ENCODE results near the gene SCGB1A1.
"Not testable (repeated sequence)": the region's sequence is repeated elsewhere in the genome, so short reads cannot be mapped to it uniquely, and the experiment has no call there.

Gene SCGB1A1

GRCh38 chr11:62421996-62422395 is 3.2 kb downstream of the SCGB1A1 start:
- DNase-seq (ENCODE audit: low spot score): no peak

DNA sequence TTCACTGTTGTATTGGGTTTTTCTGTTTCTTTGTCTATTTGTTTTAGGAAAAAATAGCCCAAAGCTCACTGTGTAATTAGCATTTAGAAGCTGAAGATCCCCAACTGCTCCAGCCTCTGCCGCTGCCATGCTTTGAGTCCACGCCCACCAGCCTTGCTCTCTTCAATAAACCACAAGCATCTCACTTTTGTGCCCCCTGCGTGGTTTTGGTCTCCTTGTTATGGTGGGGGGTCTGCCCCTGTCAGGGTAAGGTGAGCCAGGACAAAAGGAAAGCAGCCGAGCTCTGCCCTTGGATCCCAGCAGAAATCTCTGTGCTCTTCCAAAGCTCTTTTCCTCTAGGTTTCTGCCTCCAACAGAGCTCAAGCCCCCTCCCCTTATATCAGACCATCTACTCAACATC is 4.2 kb downstream of the SCGB1A1 start:
- DNase-seq (ENCODE audit: low spot score): no peak

GRCh38 chr11:62427630-62428233 is 8.9 kb downstream of the SCGB1A1 start:
- no peak for DNase-seq (ENCODE audit: low spot score)

DNA sequence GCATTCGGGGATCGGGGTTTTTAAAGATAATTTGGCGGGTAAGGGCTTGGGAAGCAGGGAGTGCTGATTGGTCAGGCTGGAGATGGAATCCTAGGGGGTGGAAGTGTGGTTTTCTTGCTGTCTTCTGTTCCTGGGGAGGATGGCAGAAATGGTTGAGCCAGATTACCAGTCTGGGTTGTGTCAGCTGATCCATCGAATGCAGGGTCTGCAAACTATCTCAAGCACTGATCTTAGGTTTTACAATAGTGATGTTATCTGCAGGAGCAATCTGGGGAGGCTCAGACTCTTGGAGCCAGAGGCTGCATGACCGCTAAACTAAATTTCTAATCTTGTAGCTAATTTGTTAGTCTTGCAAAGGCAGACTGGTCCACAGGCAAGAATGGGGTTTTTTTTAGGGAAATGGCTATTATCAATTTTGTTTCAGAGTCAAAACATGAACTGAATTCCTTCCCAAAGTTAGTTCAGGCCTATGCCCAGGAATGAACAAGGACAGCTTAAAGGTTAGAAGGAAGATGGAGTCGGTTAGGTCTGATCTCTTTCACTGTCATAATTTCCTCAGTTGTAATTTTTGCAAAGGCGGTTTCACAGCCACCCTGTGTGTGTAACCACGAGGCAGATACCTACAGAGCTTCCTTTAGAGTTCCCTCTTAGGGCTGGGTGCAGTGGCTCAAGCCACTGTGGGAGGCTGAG is 10.2 kb downstream of the SCGB1A1 start:
- no peak for DNase-seq (ENCODE audit: low spot score)

DNA sequence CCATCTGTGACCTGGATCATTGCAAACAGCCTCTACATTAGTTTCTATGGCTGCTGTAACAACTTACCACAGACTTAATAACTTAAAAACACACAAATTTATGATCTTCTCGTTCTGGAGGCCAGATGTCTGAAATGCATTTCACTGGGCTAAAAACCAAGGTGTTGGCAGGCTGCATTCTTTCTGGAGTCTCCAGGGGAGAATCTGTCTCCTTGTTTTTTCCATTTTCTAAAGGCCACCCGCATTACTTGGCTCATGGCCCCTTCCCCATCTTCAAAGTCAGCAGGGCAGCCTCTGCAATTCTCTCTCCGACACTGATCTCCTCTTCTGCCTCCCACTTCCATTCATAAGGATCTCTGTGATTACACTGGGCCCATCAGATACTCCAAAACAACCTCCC is 11.6 kb downstream of the SCGB1A1 start:
- DNase-seq (ENCODE audit: low spot score): no peak

DNA sequence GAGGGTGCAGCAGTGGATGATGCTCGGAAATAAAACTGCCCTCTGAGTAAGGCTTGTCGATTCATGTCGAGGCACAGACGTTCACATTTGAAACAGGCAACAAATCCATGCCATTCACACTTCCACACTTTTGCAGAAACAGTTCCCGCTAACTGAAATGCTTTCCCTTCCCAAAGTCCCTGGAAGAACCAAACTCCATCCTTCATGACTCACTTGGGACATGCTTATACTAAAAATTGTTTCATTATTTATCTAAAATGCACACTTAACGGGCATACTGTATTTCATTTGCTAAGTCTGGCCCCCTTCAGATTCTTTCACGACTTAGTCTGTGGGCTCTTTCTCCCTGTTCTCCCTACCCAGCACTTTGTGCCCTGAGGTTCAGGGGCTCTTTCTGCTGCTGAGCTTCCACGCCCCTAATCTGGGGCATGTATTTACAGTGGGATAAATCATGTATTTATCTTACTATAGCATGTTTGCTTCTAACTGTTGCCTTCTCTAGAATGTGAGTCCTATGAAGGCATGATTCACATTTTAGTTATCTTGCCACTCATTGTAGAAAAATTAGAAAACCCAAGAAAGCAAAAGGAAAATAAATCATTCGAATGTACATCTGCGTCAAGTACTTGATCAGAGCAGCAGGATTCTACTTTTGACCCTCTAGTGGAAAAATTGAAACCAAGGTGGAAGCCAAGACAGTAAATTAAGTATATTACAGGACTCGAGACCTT is 12.5 kb downstream of the SCGB1A1 start:
- no peak for DNase-seq (ENCODE audit: low spot score)

DNA sequence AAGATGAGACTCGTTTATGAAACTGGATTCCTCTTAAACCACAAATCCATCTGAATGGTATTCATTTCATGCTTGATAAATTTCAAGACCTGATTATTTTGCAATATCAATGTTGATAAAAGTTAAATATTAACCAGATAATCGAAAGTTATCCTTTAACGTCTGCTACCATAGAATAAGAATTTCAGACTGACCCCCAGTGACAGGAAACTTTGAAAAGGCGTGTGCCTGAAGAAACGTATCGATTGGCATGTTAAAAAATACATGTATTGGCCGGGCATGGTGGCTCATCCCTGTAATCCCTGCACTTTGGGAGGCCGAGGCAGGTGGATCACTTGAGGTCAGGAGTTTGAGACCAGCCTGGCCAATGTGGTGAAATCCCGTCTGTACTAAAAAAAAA is 13.9 kb downstream of the SCGB1A1 start:
- no peak for DNase-seq (ENCODE audit: low spot score)

- DNase-seq (ENCODE audit: low spot score): no peak
These were observed 14.5 kb downstream of the SCGB1A1 start for GRCh38 chr11:62433141-62433903.

DNA sequence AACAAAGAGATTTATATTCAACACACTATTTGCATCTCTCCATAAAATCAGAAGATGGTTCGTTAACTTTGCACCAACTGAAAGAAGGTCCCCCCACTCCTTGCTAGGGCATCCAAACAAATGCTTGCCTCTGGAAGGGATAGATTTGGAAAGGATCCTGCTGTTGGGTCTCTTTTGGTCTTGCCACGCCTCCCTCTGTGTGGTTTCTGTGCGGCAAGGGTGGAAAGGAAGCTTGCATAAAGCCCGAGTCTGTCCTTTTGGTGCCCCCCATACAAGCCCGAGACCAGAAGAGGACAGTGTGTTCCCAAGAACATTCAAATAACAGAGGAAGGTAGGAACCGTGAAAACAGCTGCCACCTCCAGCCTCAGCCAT is 15.1 kb downstream of the SCGB1A1 start:
- DNase-seq (ENCODE audit: low spot score): no peak

GRCh38 chr11:62435846-62436660 is 17.2 kb downstream of the SCGB1A1 start:
- no peak for DNase-seq (ENCODE audit: low spot score)

DNA sequence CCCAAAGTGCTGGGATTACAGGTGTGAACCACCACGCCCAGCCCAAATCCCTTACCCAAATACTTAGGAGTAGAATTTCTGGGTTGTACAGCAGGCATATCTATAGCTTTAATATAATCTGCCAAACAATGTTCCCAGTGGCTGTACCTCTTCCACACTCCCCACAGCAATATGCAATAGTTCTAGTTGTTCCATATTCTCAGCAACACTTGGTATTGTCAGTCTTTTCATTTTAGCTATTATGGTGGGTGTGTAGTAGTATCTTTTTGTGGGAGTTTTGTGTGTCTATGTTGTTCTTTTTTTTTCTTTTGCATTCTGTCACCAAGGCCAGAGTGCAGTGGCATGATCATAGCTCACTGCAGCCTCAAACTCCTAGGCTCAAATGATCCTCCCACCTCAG is 18.8 kb downstream of the SCGB1A1 start:
- DNase-seq (ENCODE audit: low spot score): no peak

DNA sequence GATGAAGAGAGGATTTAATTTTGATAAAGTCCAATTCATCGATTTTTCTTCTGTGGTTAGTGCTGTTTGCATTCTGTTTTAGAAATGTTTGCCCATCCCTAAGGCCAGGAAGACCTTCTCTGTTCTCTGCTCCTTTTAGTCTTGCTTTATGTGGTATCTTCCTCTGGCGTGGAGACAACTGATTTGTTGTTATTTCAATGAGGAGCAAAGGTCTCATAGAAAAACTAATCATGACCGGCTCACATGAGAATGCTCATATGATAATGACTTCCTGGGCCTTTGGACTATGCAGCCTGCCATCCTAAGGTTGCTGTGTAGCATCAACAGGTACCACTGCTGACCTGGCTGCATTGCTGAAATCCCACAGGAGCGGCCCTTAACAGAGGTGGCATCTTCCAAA is 19.8 kb downstream of the SCGB1A1 start:
- DNase-seq (ENCODE audit: low spot score): no peak

DNA sequence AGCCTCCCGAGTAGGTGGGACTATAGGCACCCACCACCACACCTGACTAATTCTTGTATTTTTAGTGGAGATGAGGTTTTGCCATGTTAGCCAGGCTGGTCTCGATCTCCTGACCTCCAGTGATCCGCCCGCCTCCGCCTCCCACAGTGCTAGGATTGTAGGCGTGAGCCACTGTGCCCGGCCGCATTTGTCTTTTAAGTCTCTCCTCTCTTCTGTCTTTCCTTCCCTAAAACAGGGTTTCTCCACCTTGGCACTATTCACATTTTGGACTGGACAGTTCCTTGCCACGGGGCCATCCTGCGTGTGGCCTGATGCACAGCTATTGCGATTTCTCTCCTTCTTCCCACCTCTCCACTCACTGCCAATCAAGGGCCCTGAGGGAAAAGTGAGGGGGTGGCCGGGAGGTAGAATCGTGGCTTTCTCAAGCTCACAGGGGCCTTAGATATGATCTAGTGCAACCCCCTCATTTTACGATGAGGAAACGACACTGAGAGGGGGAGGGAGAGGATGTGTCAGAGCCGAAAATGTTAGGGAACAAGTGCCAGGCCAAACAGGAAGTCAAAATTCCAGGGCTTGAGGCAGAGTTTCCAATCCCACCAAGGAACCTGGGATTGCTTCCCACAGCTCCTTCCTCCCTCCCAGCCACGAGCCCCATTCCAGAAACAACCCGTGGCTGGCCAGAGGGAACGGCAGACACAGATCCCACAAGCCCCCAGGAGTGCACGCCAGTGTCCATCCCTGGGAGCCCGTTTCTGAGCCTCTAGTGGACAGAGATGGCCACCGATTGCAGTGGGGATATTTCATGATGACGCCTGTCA is 21.2 kb downstream of the SCGB1A1 start:
- no peak for DNase-seq (ENCODE audit: low spot score)

DNA sequence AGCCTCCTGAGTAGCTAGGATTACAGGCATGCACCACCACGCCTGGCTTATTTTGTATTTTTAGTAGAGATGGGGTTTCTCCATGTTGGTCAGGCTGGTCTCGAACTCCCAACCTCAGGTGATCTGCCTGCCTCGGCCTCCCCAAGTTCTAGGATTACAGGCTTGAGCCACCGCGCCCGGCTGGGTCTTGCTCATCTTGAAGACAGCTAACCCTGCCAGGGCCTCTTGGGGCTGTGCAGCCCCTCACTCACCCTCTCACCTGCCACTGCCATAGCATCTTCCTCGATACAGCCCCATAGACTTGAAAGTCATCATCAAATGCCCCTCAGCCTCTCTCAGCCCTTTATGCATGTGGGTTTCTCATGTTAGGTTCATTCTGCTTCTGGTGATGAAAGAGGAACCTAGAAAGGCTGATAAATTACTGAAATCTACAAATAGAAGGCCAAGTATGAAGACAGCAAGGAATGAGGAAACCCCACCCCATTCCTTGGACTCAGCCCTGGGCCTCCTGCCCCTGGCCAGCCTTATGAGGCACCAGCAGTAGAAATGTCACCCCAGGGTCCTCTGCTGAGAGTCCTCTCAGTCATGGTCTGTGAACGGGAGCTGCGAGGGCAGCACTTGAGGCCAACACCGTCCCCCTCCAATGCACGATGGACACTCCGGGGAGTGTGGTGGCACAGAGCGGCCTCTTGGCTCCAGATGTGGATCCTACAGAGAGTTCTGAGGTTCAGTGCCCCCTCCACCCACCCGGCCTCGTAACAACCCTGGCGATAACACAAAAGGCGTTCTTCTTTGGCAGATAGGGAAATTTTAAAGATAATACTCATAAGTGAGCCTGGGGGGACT is 24.8 kb downstream of the SCGB1A1 start:
- DNase-seq (ENCODE audit: low spot score): no peak

- DNase-seq (ENCODE audit: low spot score): peak; percentile 74
These were observed 25.5 kb downstream of the SCGB1A1 start for GRCh38 chr11:62444236-62444833.

DNA sequence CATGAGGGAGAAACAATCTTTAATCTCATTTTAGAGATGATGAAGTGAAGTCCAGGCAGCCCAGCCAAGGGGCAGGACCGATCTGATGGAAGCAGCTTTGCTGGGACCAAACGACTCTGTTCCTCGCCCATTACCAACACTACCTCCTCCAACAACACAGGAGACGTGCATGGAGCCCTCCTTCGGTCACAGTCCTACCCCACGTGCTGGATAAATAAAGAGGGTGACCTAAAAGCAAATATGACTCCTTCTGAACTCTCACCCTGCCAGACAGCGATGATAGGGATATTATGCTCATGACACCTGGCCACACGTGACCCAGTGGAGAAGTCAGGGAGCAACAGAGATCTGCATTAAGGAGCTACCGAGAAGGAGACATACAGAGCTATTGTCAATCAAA is 26.0 kb downstream of the SCGB1A1 start:
- DNase-seq (ENCODE audit: low spot score): no peak

- DNase-seq (ENCODE audit: low spot score): no peak
These were observed 26.5 kb downstream of the SCGB1A1 start for GRCh38 chr11:62445314-62445740.

DNA sequence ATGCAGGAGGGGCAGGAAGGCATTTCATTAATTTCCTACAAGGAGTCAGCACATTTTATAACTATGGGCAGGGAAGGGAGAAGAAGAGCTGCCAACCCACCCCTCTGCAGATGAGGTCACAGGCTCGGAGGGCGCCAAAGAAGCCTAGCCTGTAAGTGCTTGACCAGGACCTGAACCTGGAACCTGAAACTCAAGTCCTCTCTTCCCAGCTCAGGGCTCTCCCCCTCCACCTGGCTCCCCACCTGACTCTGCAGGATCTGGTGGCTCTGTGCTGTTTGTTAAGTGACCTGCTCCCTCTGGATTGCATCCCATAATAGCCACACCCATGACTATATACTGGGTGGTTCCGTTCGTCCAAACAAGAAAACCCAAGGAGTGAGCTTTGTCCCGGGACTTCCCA is 27.3 kb downstream of the SCGB1A1 start:
- no peak for DNase-seq (ENCODE audit: low spot score)

DNA sequence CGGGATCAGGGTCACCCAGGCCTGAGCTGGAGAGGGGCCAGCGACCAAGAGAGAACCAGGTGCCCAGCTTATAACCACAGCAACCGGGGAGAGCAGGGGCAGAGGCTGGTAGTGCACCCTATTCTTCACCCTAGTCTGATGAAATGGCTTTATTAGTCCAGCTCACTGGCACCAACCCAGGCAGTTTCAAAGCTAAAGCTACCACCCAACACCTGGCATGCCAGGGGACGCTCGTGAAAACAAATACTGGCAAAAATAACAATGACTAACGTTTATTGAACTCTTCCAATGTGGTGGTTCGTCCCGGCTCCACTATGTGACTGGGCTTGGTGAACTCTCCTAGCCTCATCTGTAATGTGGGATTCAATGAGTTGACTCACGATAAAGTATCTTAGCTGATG is 30.6 kb downstream of the SCGB1A1 start:
- DNase-seq (ENCODE audit: low spot score): no peak

GRCh38 chr11:62449912-62450311 is 31.1 kb downstream of the SCGB1A1 start:
- DNase-seq (ENCODE audit: low spot score): not testable (repeated sequence)
